Mucosa of stomach (tissue), 1 donor: Measurements from ENCODE around the gene C1QTNF5.

Source experiments
- H3K27me3 ChIP-seq: one replicate; pipeline ENCODE4 v1.7.0; 2013; ENCODE audit warnings: mild to moderate bottlenecking, low read length; ENCODE audit not compliant: control insufficient read depth, insufficient read depth
- H3K36me3 ChIP-seq: one replicate; pipeline ENCODE4 v1.7.0; 2013; ENCODE audit warnings: low read length; ENCODE audit not compliant: control insufficient read depth, insufficient read depth
- H3K4me1 ChIP-seq: one replicate; pipeline ENCODE4 v1.7.0; 2013; ENCODE audit warnings: mild to moderate bottlenecking, low read length; ENCODE audit not compliant: control insufficient read depth, insufficient read depth
- H3K4me3 ChIP-seq: one replicate; pipeline ENCODE4 v1.7.0; 2013; ENCODE audit warnings: low read length
- H3K9ac ChIP-seq: one replicate; pipeline ENCODE4 v1.7.0; 2013; ENCODE audit warnings: mild to moderate bottlenecking, low read length, moderate library complexity
- H3K9me3 ChIP-seq: one replicate; pipeline ENCODE4 v1.7.0; 2013; ENCODE audit warnings: mild to moderate bottlenecking, low read length, moderate library complexity; ENCODE audit not compliant: control insufficient read depth
- donor health status: Pancreatic carcinoma.

The C1QTNF5 gene

GRCh38 chr11:119295178-119295577, 45.5 kb downstream of the C1QTNF5 start:
- Histone ChIP-seq H3K36me3 (peaks cover 12% of the 10 kb centered on the region), H3K4me3 (no peak overlapping the region), H3K9me3 (no peaks in the 10 kb centered on the region), H3K4me1 (no peaks in the 10 kb centered on the region), H3K27me3 (no peaks in the 10 kb centered on the region), H3K9ac (no peak overlapping the region)

GRCh38 chr11:119293461-119293860, 47.2 kb downstream of the C1QTNF5 start:
- H3K9me3 ChIP-seq = no peaks in the 10 kb centered on the region
- no peaks in the 10 kb centered on the region for H3K27me3 ChIP-seq
- H3K9ac ChIP-seq = no peak overlapping the region
- H3K4me3 ChIP-seq = no peak overlapping the region
- H3K36me3 ChIP-seq = peaks cover 5% of the 10 kb centered on the region
- no peaks in the 10 kb centered on the region for H3K4me1 ChIP-seq

- no peak overlapping the region for H3K9ac ChIP-seq
- no peaks in the 10 kb centered on the region for H3K36me3 ChIP-seq
- H3K27me3 ChIP-seq = no peaks in the 10 kb centered on the region
- no peak overlapping the region for H3K4me3 ChIP-seq
- H3K4me1 ChIP-seq = no peaks in the 10 kb centered on the region
- no peaks in the 10 kb centered on the region for H3K9me3 ChIP-seq
Measured at GRCh38 chr11:119290894-119291497, 49.7 kb downstream of the C1QTNF5 start.
